SHP77 (cell line): ENCODE data around the gene RIMBP2.

Experiments used
- DNase-seq, 2 experiments: peaks; one replicate each; lab custom pipeline; 2025; lab: John Stamatoyannopoulos, UW

The RIMBP2 gene

GRCh38 chr12:130737731-130738130 is 21.6 kb upstream of the RIMBP2 start:
- no peak for DNase-seq

- DNase-seq, result no peak
Measured at GRCh38 chr12:130729344-130729743, 13.2 kb upstream of the RIMBP2 start.

GRCh38 chr12:130728158-130729058 is 12.3 kb upstream of the RIMBP2 start:
- DNase-seq, result no peak

- DNase-seq, result no peak
Measured at GRCh38 chr12:130719263-130719859, 3.3 kb upstream of the RIMBP2 start.

- DNase-seq, result no peak
Measured at GRCh38 chr12:130717752-130718151, 1.7 kb upstream of the RIMBP2 start.

- DNase-seq, result no peak
Measured at GRCh38 chr12:130716969-130717366, 869 bp upstream of the RIMBP2 start.

- peak in 1 of 2 experiments; percentile 23 for DNase-seq
Measured at GRCh38 chr12:130715150-130715997, 725 bp downstream of the RIMBP2 start.

GRCh38 chr12:130714591-130715149 is 1.4 kb downstream of the RIMBP2 start:
- DNase-seq, result no peak

GRCh38 chr12:130714091-130714590 is 2.0 kb downstream of the RIMBP2 start:
- DNase-seq, result peak; percentile 9 to 14

- peak in 1 of 2 experiments; percentile 23 for DNase-seq
Measured at GRCh38 chr12:130713581-130713991, 2.5 kb downstream of the RIMBP2 start.

GRCh38 chr12:130712346-130713065 is 3.6 kb downstream of the RIMBP2 start:
- no peak for DNase-seq

- peak; percentile 27 to 52 for DNase-seq
Measured at GRCh38 chr12:130711756-130712155, 4.3 kb downstream of the RIMBP2 start.

- DNase-seq, result no peak
Measured at GRCh38 chr12:130710733-130711080, 5.4 kb downstream of the RIMBP2 start.

GRCh38 chr12:130709971-130710732 is 5.9 kb downstream of the RIMBP2 start:
- no peak for DNase-seq

- no peak for DNase-seq
Measured at GRCh38 chr12:130709151-130709970, 6.7 kb downstream of the RIMBP2 start.

GRCh38 chr12:130708648-130709047 is 7.5 kb downstream of the RIMBP2 start:
- DNase-seq, result no peak

GRCh38 chr12:130707571-130707891 is 8.6 kb downstream of the RIMBP2 start:
- no peak for DNase-seq

- DNase-seq, result no peak
Measured at GRCh38 chr12:130706885-130707570, 9.1 kb downstream of the RIMBP2 start.

GRCh38 chr12:130706311-130706710 is 9.8 kb downstream of the RIMBP2 start:
- no peak for DNase-seq
